HG03196 (cell line): ENCODE data around the gene SLC46A2.

Experiments used
- ATAC-seq: cut with Tn5 transposase; IDR thresholded peaks from one replicate; pipeline ENCODE4 v1.9.1; 2021; ENCODE audit not compliant: unreplicated experiment

SLC46A2 gene

GRCh38 chr9:112861155-112861554, 29.5 kb downstream of the SLC46A2 start:
- no peak for ATAC-seq

- ATAC-seq, result no peak
Measured at GRCh38 chr9:112860451-112860850, 30.2 kb downstream of the SLC46A2 start.

GRCh38 chr9:112858625-112859147, 32.0 kb downstream of the SLC46A2 start:
- peak; percentile 55 for ATAC-seq

GRCh38 chr9:112858005-112858404, 32.7 kb downstream of the SLC46A2 start:
- no peak for ATAC-seq

- no peak for ATAC-seq
Measured at GRCh38 chr9:112856843-112857242, 33.8 kb downstream of the SLC46A2 start.

- no peak for ATAC-seq
Measured at GRCh38 chr9:112856200-112856599, 34.5 kb downstream of the SLC46A2 start.

- no peak for ATAC-seq
Measured at GRCh38 chr9:112854657-112855056, 36.0 kb downstream of the SLC46A2 start.

GRCh38 chr9:112853882-112854585, 36.6 kb downstream of the SLC46A2 start:
- no peak for ATAC-seq

GRCh38 chr9:112852741-112853504, 37.8 kb downstream of the SLC46A2 start:
- no peak for ATAC-seq

- ATAC-seq, result no peak
Measured at GRCh38 chr9:112850840-112851239, 39.8 kb downstream of the SLC46A2 start.

- no peak for ATAC-seq
Measured at GRCh38 chr9:112849363-112849922, 41.2 kb downstream of the SLC46A2 start.

GRCh38 chr9:112848316-112849151, 42.1 kb downstream of the SLC46A2 start:
- no peak for ATAC-seq

GRCh38 chr9:112846528-112847488, 43.9 kb downstream of the SLC46A2 start:
- no peak for ATAC-seq

GRCh38 chr9:112844771-112845542, 45.7 kb downstream of the SLC46A2 start:
- peak; percentile 80 for ATAC-seq

- no peak for ATAC-seq
Measured at GRCh38 chr9:112842555-112842954, 48.1 kb downstream of the SLC46A2 start.

- ATAC-seq, result no peak
Measured at GRCh38 chr9:112841261-112841660, 49.4 kb downstream of the SLC46A2 start.

- ATAC-seq, result no peak
Measured at GRCh38 chr9:112839331-112839730, 51.3 kb downstream of the SLC46A2 start.

GRCh38 chr9:112838342-112838741, 52.3 kb downstream of the SLC46A2 start:
- no peak for ATAC-seq

- ATAC-seq, result no peak
Measured at GRCh38 chr9:112836394-112836793, 54.3 kb downstream of the SLC46A2 start.
